Caco-2 (cell line): ENCODE results near the gene PTGFRN. TPM values are rescaled to one million over a fixed set of nuclear protein-coding genes. Genes with fewer than 3 reads are reported as not detected.

Experiments
- BruUV-seq: library from RNA; stranded (reverse); fragments of 400-500 nt; replicated peaks from 2 replicates; lab custom pipeline; 2021; lab: Mats Ljungman, UMichigan
- CTCF ChIA-PET: fragments of 300-600 bp; sonication (Branson Sonifier 250); formaldehyde crosslinking; loops from one replicate; lab custom pipeline; 2022; ENCODE audit warnings: antibody characterized with exemption; lab: Charles Lee
- POLR2A ChIA-PET: fragments of 300-600 bp; sonication (Branson Sonifier 250); formaldehyde crosslinking; loops from one replicate; lab custom pipeline; 2022; ENCODE audit warnings: antibody characterized with exemption; lab: Charles Lee
- DNase-seq, 2 experiments: peaks; one replicate each; pipeline versions ENCODE4 v3.0.0 to v3.0.0-alpha.2; 2020 to 2022
- H3K27me3 ChIP-seq: replicated peaks from 2 replicates; pipeline ENCODE4 v1.6.0; 2011; ENCODE audit warnings: low read length; ENCODE audit not compliant: control insufficient read depth, insufficient read depth
- H3K36me3 ChIP-seq: 2 replicates; pipeline ENCODE4 v1.5.1; 2011; ENCODE audit warnings: low read length; ENCODE audit not compliant: control insufficient read depth, insufficient read depth
- H3K4me1 ChIP-seq: fragments of 250-450 bp; sonication (Bioruptor Pico); 2 replicates; pipeline ENCODE4 v1.5.1; 2020; ENCODE audit warnings: mild to moderate bottlenecking
- H3K4me3 ChIP-seq: 2 replicates; pipeline ENCODE4 v1.5.1; 2011; ENCODE audit warnings: low read depth, mild to moderate bottlenecking, control low read depth, low read length
- H3K9me3 ChIP-seq: fragments of 250-450 bp; sonication (Bioruptor Pico); 2 replicates; pipeline ENCODE4 v1.5.1; 2020; ENCODE audit warnings: mild to moderate bottlenecking, moderate library complexity
- H3K27ac Mint-ChIP-seq: one replicate; pipeline ENCODE4 v1.8.0; 2022; ENCODE audit warnings: mixed read lengths; ENCODE audit not compliant: unreplicated experiment
- H3K27me3 Mint-ChIP-seq: one replicate; pipeline ENCODE4 v1.8.0; 2022; ENCODE audit warnings: mixed read lengths; ENCODE audit not compliant: insufficient read depth, unreplicated experiment
- H3K36me3 Mint-ChIP-seq: one replicate; pipeline ENCODE4 v1.8.0; 2022; ENCODE audit warnings: mild to moderate bottlenecking, mixed read lengths; ENCODE audit not compliant: insufficient read depth, unreplicated experiment
- H3K4me1 Mint-ChIP-seq: one replicate; pipeline ENCODE4 v1.8.0; 2022; ENCODE audit warnings: low read depth, mixed read lengths; ENCODE audit not compliant: unreplicated experiment
- H3K4me3 Mint-ChIP-seq: one replicate; pipeline ENCODE4 v1.8.0; 2022; ENCODE audit warnings: mild to moderate bottlenecking, moderate library complexity, mixed read lengths; ENCODE audit not compliant: unreplicated experiment
- H3K9me3 Mint-ChIP-seq: one replicate; pipeline ENCODE4 v1.8.0; 2022; ENCODE audit warnings: mixed read lengths; ENCODE audit not compliant: unreplicated experiment
- CTCF ChIP-seq, 2 experiments: fragments of 200-600 bp in 1 of 2; IDR thresholded peaks; 1 replicate in 1 of 2; 2 replicates in 1 of 2; pipeline versions ENCODE4 v1.5.1 to v1.8.0; 2011 to 2022; ENCODE audit warnings: antibody characterized with exemption in 1 of 2, control low read depth in 1 of 2, inconsistent platforms in 1 of 2, low read depth in 1 of 2, low read length in 1 of 2, mild to moderate bottlenecking in 1 of 2, moderate library complexity in 1 of 2; ENCODE audit not compliant: insufficient read depth in 1 of 2, severe bottlenecking in 1 of 2, unreplicated experiment in 1 of 2
- intact Hi-C: fragments of 100-400 bp; cut with micrococcal nuclease; formaldehyde crosslinking; loops from one replicate; pipeline ENCODE4 v1.10.0; 2022; ENCODE audit not compliant: unreplicated experiment
- total RNA-seq: library from RNA; stranded (reverse); gene quantifications from 2 replicates; pipeline ENCODE4 v1.2.3, GENCODE V29; 2022

PTGFRN gene
- total RNA-seq, 1 experiment from 2014 or later = 16.2 TPM

GRCh38 chr1:117037802-117038201, 128.1 kb downstream of the PTGFRN start:
- Histone ChIP-seq H3K27me3 (no peaks in the 10 kb centered on the region), H3K4me3 (no peak overlapping the region), H3K4me1 (no peaks in the 10 kb centered on the region), H3K36me3 (no peaks in the 10 kb centered on the region), H3K9me3 (no peaks in the 10 kb centered on the region)
- CTCF ChIA-PET = no interaction called here
- Mint-ChIP-seq H3K27me3 (no peaks in the 10 kb centered on the region), H3K36me3 (no peaks in the 10 kb centered on the region), H3K4me1 (no peaks in the 10 kb centered on the region), H3K27ac (no peak overlapping the region), H3K9me3 (no peaks in the 10 kb centered on the region), H3K4me3 (no peak overlapping the region)
- intact Hi-C loops = no loop called here
- BruUV-seq = no TSS peak
- no peak for DNase-seq
- POLR2A ChIA-PET = no interaction called here
- TF ChIP-seq CTCF (IDR thresholded peaks at IDR 0.05; ENCODE audit: insufficient read depth in 1 of 2, low read depth in 1 of 2, low read length in 1 of 2, severe bottlenecking in 1 of 2, unreplicated experiment in 1 of 2) = no peak

GRCh38 chr1:117038236-117038635, 128.5 kb downstream of the PTGFRN start:
- Histone ChIP-seq H3K4me1 (no peaks in the 10 kb centered on the region), H3K36me3 (no peaks in the 10 kb centered on the region), H3K9me3 (no peaks in the 10 kb centered on the region), H3K27me3 (no peaks in the 10 kb centered on the region), H3K4me3 (no peak overlapping the region)
- Mint-ChIP-seq H3K27ac (no peak overlapping the region), H3K36me3 (no peaks in the 10 kb centered on the region), H3K4me3 (no peak overlapping the region), H3K27me3 (no peaks in the 10 kb centered on the region), H3K9me3 (no peaks in the 10 kb centered on the region), H3K4me1 (no peaks in the 10 kb centered on the region)
- ChIA-PET POLR2A (no interaction called here), CTCF (no interaction called here)
- no peak for DNase-seq
- BruUV-seq = no TSS peak
- intact Hi-C loops = no loop called here
- TF ChIP-seq CTCF (IDR thresholded peaks at IDR 0.05; ENCODE audit: insufficient read depth in 1 of 2, low read depth in 1 of 2, low read length in 1 of 2, severe bottlenecking in 1 of 2, unreplicated experiment in 1 of 2) = no peak

Other genes starting within 250 kb of the PTGFRN start
- 21.8 and 24.0 TPM in 2 replicates for gene IGSF3, start 242.2 kb upstream of the PTGFRN start, total RNA-seq
- gene CD2, start 155.5 kb upstream of the PTGFRN start, total RNA-seq = not detected in 2 replicates
- 0.16 and 0.86 TPM in 2 replicates for gene CD101, start 91.8 kb downstream of the PTGFRN start, total RNA-seq
- 31.9 and 33.4 TPM in 2 replicates for gene TTF2, start 150.4 kb downstream of the PTGFRN start, total RNA-seq
- gene TRIM45, start 211.8 kb downstream of the PTGFRN start, total RNA-seq = 4.0 and 5.1 TPM in 2 replicates